Transverse colon (tissue), 3 donors: Measurements from ENCODE around the gene POLA2.

ENCODE experiments used
- EP300 ChIP-seq: sonication (generic); formaldehyde crosslinking; IDR thresholded peaks from one replicate; pipeline ENCODE4 v1.6.1; 2017; ENCODE audit warnings: antibody characterized with exemption, low read depth
- POLR2A ChIP-seq: fragments of 450-650 bp; IDR thresholded peaks from one replicate; pipeline ENCODE4 v1.6.1; 2016; ENCODE audit warnings: antibody characterized with exemption, mild to moderate bottlenecking, moderate library complexity
- TF ChIP-seq, protein P1 (sequence below), 5 experiments: fragments of 200-600 bp in 3 of 5; fragments of 450-650 bp in 2 of 5; sonication (generic) in 3 of 5; IDR thresholded peaks; 1 replicate in 2 of 5; 2 replicates in 3 of 5; pipeline ENCODE4 v1.5.1; 2016 to 2017; ENCODE audit warnings: antibody characterized with exemption in 5 of 5, inconsistent platforms in 3 of 5, mild to moderate bottlenecking in 2 of 5, moderate library complexity in 1 of 5

DNA sequence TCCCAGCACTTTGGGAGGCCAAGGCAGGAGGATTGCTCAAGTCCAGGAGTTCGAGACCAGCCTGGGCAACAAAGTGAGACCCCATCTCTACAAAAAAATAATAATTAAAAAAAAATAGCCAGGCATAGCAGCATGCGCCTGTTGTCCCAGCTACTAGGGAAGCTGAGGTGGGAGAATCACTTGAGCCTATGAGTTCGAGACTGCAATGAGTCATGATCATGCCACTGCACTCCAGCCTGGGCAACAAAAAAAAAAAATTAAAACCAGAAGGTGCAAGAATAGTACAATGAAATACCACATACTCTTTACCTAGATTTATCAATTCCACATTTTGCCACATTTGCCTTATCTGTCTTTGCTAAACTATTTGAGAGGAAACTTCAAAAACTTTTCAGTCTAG is 80.1 kb downstream of the POLA2 start:
- TF ChIP-seq, protein P1, sequence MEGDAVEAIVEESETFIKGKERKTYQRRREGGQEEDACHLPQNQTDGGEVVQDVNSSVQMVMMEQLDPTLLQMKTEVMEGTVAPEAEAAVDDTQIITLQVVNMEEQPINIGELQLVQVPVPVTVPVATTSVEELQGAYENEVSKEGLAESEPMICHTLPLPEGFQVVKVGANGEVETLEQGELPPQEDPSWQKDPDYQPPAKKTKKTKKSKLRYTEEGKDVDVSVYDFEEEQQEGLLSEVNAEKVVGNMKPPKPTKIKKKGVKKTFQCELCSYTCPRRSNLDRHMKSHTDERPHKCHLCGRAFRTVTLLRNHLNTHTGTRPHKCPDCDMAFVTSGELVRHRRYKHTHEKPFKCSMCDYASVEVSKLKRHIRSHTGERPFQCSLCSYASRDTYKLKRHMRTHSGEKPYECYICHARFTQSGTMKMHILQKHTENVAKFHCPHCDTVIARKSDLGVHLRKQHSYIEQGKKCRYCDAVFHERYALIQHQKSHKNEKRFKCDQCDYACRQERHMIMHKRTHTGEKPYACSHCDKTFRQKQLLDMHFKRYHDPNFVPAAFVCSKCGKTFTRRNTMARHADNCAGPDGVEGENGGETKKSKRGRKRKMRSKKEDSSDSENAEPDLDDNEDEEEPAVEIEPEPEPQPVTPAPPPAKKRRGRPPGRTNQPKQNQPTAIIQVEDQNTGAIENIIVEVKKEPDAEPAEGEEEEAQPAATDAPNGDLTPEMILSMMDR (IDR thresholded peaks at IDR 0.05) = no peak
- no peak for TF ChIP-seq EP300
- TF ChIP-seq POLR2A = no peak
